C4-2B (cell line): ENCODE results near the gene TESK1.

Source experiments
- H3K27ac ChIP-seq: fragments of 450-650 bp; 2 replicates; pipeline ENCODE4 v1.5.1; 2017
- ZFX ChIP-seq: fragments of 450-650 bp; IDR thresholded peaks from 2 replicates; pipeline ENCODE4 v1.6.1; 2017
- TF ChIP-seq, protein P1 (sequence below): fragments of 450-650 bp; conservative IDR thresholded peaks from 2 replicates; pipeline ENCODE4 v1.5.1; 2017; ENCODE audit warnings: mild to moderate bottlenecking

Gene TESK1, protein sequence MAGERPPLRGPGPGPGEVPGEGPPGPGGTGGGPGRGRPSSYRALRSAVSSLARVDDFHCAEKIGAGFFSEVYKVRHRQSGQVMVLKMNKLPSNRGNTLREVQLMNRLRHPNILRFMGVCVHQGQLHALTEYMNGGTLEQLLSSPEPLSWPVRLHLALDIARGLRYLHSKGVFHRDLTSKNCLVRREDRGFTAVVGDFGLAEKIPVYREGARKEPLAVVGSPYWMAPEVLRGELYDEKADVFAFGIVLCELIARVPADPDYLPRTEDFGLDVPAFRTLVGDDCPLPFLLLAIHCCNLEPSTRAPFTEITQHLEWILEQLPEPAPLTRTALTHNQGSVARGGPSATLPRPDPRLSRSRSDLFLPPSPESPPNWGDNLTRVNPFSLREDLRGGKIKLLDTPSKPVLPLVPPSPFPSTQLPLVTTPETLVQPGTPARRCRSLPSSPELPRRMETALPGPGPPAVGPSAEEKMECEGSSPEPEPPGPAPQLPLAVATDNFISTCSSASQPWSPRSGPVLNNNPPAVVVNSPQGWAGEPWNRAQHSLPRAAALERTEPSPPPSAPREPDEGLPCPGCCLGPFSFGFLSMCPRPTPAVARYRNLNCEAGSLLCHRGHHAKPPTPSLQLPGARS

DNA sequence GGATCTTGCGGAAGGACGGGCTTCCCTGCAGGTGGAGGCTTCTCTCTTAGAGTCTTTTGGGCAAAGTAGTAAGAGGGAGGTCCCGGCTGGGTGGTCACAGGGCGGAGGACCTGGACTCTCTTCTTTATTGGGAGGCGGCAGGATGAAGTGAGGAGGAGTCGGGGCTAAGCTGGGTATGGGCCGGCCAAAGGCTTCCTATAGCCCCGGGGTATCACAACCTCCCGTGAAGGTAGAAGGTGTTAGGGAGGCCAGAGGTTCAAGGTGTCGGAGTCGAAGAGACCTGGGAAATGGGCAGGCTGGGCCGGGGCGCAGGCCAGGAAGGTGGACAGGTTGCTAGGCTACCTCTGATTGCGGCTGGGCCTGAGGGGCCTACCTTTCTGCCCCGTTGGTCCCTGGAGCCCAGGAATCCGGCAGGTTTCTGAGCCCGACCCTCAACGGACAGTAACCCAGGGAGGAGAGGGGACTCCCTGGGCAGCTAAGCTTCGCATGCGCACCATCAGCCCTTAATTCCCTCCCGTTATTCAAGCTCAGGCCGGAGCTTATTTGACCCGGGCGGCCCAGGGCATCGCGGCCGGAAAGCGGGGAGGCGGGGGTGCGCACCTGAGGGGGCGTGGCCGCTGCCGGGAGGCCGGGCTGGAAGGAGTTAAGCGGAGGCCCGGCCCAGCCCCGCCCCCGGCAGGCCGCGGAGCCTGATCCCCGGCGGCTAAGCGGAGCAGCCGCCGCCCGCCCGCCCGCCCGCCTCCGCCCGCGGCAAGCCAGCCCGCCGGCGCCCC lies at the start of gene TESK1:
TSS of gene TESK1 (plus strand) at position 685 of the 773 bp plus-strand sequence. CDS start 358 bp downstream, outside the sequence.
- H3K27ac ChIP-seq: peak within 1 kb of the TSS; percentile 85
- TF ChIP-seq, protein P1, sequence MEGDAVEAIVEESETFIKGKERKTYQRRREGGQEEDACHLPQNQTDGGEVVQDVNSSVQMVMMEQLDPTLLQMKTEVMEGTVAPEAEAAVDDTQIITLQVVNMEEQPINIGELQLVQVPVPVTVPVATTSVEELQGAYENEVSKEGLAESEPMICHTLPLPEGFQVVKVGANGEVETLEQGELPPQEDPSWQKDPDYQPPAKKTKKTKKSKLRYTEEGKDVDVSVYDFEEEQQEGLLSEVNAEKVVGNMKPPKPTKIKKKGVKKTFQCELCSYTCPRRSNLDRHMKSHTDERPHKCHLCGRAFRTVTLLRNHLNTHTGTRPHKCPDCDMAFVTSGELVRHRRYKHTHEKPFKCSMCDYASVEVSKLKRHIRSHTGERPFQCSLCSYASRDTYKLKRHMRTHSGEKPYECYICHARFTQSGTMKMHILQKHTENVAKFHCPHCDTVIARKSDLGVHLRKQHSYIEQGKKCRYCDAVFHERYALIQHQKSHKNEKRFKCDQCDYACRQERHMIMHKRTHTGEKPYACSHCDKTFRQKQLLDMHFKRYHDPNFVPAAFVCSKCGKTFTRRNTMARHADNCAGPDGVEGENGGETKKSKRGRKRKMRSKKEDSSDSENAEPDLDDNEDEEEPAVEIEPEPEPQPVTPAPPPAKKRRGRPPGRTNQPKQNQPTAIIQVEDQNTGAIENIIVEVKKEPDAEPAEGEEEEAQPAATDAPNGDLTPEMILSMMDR: no peak
- TF ChIP-seq ZFX: no peak

DNA sequence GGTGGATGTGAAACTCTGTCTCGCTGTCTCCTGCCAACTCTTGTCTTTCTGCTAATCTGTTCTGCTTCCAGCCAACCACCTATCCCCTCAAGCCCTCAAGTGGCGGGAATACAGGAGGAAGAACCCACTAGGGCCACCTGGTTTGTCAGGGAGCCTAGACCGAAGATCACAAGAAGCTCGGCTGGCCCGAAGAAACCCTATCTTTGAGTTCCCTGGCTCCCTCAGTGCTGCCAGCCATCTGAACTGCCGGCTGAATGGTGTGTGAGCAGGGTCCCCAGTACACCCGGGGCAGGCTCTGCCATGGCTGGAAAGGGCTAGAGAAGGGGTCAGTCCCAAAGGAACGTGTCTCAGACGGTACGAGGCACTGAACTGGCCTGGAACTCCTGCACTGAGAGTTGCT lies 49.2 kb upstream of the TESK1 start:
- TF ChIP-seq ZFX: no peak
- TF ChIP-seq, protein P1: no peak
- H3K27ac ChIP-seq: no peak overlapping the region

DNA sequence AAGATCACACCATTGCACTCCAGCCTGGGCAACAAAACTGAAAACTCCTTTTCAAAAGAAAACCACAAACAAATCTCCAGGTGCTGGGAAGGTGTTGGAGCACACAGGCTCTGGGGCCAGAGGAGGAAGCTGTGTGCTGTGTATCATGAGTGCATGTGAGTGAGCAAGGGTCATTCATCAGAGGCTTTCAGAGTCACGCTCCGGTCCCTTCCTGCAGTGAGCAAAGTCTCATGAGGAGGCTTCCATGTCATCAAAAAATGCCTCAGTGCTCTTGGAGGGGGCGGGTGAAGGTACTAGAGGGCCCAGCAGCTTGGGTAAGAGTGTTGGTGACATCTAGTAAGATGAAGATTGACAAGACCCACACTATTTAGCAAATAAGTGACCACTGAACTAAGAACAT lies 48.3 kb upstream of the TESK1 start:
- H3K27ac ChIP-seq: no peak overlapping the region
- TF ChIP-seq ZFX: no peak
- TF ChIP-seq, protein P1: no peak

DNA sequence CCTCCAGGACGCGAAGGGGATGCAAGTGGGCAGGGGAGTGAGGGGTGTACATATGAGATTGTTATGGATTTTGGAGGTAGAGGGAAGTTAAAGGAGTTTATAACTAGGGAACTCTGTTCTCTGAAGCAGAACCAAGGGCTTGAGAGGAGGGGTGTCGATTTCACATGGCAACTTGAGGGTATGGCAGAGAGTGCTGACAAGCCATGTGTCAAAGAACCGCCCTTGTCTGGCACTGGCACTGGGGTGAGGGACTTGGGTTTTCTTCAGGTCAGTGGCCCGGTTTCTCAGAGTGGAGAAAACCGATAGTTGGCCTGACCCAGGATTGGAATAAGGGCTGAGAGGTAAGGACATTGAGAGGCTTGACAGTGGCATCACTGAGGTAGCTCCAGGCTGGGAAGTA lies 47.7 kb upstream of the TESK1 start:
- no peak overlapping the region for H3K27ac ChIP-seq
- TF ChIP-seq ZFX: no peak
- TF ChIP-seq, protein P1: no peak

DNA sequence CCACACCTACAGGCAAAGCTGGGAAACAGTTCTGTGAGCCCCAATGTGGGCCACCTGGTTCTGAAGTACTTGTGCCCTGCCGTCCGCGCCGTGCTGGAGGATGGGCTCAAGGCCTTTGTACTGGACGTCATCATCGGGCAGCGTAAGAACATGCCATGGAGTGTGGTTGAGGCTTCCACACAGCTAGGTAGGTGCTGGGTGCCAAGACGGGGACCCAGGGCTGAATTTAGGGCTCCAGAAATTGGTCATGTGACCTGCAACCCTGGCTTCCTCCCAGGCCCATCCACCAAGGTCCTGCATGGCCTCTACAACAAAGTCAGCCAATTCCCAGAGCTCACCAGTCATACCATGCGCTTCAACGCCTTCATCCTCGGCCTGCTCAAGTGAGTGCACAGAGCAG lies 46.9 kb upstream of the TESK1 start:
- no peak overlapping the region for H3K27ac ChIP-seq
- no peak for TF ChIP-seq ZFX
- TF ChIP-seq, protein P1: no peak

DNA sequence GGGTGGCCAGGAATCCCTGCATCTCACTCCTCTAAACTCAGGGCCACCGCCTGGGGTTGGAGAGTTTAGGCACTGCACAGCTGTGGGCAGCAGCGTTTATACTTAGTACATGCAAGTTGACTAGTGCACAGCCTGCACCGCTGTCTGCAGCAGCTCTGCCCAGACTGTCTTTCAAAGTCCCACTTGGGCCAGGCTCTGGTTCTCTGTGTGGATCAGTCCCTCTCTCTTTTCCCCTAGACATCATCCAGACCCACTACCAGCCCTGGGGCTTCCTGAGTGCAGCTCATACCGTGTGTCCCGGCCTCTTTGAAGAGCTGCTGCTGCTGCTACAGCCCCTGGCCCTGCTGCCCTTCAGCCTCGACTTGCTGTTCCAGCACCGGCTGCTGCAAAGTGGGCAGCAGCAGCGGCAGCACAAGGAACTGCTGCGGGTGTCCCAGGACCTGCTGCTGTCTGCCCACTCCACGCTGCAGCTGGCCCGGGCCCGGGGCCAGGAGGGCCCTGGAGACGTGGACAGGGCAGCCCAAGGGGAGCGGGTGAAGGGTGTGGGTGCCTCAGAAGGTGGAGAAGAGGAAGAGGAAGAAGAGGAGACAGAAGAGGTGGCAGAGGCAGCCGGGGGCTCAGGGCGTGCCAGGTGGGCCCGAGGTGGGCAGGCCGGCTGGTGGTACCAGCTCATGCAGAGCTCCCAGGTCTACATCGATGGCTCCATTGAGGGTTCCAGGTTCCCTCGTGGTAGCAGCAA lies 45.1 kb upstream of the TESK1 start:
- TF ChIP-seq, protein P1: no peak
- TF ChIP-seq ZFX: no peak
- H3K27ac ChIP-seq: no peak overlapping the region
